Measurements from ENCODE around the gene KRT15. TPM values are rescaled to one million over a fixed set of nuclear protein-coding genes. Genes with fewer than 3 reads are reported as not detected.
A peak's percentile ranks its signal among the peaks of the same experiment; 100 is the strongest.

KRT15 gene
- total RNA-seq, 1 donor from 2014 or later, result not detected

GRCh38 chr17:41512546-41513167 is 6.0 kb downstream of the KRT15 start:
- intact Hi-C loops (cut with DNase I), result no loop called here
- no peak for ATAC-seq (ENCODE audit: poor library complexity)

GRCh38 chr17:41511716-41512115 is 7.0 kb downstream of the KRT15 start:
- intact Hi-C loops (cut with DNase I), result no loop called here
- DNase-seq (no peak), ATAC-seq (ENCODE audit: poor library complexity) (no peak)

More at GRCh38 chr17:41512546-41513167, 6.0 kb downstream of the KRT15 start:
- DNase-seq, result no peak

GRCh38 chr17:41511116-41511515 is 7.6 kb downstream of the KRT15 start:
- peak; percentile 12 for ATAC-seq (ENCODE audit: poor library complexity)
- DNase-seq, result no peak
- intact Hi-C loops (cut with DNase I), result no loop called here

GRCh38 chr17:41510251-41511065 is 8.2 kb downstream of the KRT15 start:
- intact Hi-C loops (cut with DNase I), result no loop called here
- no peak for DNase-seq
- ATAC-seq (ENCODE audit: poor library complexity), result no peak

DNA sequence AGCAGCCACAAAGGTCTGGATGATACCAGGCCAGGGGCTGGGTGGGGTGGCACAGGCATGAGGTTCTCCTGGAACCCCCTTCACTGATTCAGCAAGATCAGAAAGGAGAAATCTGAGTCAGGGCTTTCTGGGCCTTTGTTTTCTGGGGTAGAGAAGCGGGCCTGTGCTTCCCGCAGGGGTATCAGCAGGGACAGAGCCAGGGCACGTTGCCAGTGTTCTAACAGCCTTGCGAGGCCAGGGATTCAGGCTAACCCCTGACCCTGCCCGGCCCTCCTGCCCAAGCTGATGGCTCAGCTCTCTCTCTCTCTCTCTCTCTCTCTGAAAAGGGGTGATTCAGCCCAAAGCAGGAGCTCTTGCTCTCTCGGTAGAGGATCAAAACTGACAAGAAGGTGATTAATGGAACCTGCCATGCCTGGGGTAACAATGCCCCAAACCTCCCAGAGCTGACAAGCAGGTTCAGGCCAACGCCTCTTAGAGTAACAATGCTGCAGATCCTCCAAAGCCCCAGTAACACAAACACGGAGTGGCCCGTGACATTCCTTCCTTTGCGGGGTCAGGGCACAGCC is 11.3 kb downstream of the KRT15 start:
- intact Hi-C loops (cut with DNase I), result no loop called here
- no peak for DNase-seq
- ATAC-seq (ENCODE audit: poor library complexity), result no peak

GRCh38 chr17:41505809-41506767 is 12.6 kb downstream of the KRT15 start:
- ATAC-seq (ENCODE audit: poor library complexity), result no peak
- no peak for DNase-seq
- intact Hi-C loops (cut with DNase I), result no loop called here

DNA sequence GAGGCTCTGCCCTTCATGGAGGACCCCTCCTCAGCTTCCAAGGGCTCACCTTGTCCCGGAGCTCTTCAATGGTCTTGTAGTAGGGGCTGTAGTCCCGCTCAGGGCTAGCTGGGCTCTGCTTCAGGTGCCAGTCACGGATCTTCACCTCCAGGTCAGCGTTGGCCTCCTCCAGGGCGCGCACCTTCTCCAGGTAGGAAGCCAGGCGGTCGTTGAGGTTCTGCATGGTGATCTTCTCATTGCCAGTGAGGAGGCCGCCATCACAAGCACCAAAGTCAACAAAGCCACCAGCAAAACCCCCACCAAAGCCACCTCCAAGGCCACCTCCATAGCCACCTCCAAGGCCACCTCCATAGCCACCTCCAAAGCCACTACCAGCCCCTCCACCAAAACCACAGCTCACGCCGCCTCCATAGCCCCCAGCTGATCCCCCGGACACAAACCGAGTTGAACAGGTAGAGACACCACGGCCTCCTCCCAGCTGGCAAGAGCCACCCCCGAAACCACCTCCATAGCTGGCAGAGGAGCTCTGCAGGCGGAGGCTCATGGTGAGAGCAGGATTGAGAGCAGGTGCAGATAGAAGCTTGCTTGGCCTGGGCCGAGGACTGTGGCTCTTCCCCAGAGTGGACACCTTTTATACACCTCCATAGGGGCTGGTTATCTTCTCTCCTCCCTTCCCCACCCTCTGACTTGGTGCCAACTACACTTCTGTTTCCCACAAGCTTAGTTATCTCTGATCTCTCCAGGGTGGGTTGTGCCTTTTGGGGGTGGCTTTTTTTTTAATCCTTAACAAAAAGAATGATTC is 13.5 kb downstream of the KRT15 start, which contains the start of gene KRT13:
Gene KRT13 (minus strand): TSS at position 606 of the 802 bp plus-strand sequence. CDS start 62 bp downstream, at position 544.
- ATAC-seq (ENCODE audit: poor library complexity), result no peak
- no peak for DNase-seq
- intact Hi-C loops (cut with DNase I), result no loop called here

DNA sequence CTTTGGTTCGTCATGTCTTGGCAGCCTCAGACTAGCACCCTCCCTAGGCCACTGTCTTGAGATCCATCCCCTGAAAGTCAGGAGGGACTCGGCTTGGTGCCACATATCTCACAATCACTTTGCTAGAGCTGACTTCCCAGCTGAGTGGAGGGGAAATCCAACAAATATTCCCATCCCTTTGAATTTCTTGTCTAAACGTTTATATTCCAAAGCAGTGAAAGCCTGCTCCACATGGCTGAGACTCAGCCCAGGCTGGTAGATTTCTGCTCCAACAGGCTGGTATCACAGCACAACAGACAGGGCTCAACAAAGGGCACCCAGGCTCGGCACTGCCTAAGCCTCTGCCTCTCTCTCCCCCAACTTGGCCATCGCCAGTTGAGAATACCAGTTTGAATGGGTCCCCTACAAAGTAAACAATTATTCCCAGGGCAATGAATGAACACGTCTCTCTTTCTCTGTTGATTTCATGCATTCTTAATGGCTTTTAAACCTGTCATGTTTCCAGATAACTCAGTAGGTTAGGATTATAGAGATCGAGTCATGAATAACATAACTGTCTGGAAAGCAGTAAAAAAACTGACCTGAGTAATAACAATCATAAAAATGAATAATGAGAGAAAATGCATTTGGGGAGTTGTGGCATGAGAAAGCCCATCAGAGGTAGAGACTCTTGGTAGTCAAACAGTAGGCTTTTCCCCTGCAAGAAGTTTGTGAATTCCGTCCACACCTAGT is 14.3 kb downstream of the KRT15 start:
- no peak for DNase-seq
- intact Hi-C loops (cut with DNase I), result no loop called here
- no peak for ATAC-seq (ENCODE audit: poor library complexity)

DNA sequence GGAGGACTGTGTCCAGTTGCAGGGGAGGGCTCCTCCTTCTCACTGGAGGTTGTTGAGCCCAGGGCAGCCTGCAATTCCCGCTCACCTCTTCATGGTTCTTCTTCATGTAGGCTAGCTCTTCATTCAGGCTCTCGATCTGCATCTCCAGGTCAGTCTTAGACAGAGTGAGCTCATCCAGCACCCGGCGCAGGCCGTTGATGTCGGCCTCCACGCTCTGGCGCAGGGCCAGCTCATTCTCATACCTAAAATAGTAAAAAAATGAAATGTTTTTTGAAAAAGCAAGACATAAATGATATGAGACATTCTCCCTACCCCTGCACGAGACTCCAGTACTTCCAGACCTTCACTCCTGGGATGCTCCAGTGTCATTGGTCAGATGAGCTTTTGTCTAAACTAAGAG is 15.5 kb downstream of the KRT15 start:
- intact Hi-C loops (cut with DNase I), result no loop called here
- no peak for ATAC-seq (ENCODE audit: poor library complexity)
- DNase-seq, result no peak

DNA sequence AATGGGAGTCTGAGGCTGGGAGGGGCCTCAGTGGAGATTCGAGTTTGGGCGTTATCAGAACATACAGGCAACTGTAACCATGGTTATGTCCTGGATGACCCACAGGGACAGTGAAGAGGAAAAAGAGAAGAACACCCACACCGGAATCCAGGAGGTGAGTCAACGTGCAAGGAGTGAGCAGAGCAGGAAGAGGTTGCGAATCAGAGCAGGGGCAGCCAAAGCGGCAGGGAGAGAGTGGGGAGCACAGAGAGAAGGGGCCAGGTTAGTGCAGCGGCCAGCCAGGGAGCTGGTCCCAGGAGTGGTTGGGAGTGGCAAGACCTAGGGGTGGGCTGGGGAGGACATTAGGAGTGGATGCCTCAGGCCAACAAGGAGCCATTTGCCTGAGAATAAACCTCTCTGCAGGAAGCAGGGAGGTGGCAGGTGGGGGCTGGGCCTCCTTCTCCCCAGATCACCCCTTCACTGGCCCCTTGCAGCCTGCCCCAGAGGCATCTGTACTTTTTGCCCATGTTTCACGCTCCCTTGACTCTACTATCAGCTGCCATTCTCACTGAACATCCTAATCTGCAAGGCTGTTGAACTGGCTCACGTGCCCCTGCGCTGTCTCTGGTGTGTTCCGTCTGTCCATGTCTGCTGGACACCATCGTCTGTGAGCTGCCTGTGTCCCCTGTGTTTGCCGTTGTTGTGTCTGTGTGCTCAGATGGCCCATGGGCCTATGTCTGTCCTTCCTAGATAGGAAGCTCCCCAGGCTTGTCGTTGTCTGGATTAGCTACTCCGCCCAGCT is 18.4 kb downstream of the KRT15 start:
- no peak for ATAC-seq (ENCODE audit: poor library complexity)
- intact Hi-C loops (cut with DNase I), result no loop called here
- DNase-seq, result no peak

- ATAC-seq (ENCODE audit: poor library complexity), result no peak
- intact Hi-C loops (cut with DNase I), result no loop called here
- DNase-seq, result no peak
Measured at GRCh38 chr17:41499714-41500113, 19.0 kb downstream of the KRT15 start.

- intact Hi-C loops (cut with DNase I), result no loop called here
- ATAC-seq (ENCODE audit: poor library complexity) (peak; percentile 48), DNase-seq (no peak)
Measured at GRCh38 chr17:41498276-41498675, 20.4 kb downstream of the KRT15 start.

DNA sequence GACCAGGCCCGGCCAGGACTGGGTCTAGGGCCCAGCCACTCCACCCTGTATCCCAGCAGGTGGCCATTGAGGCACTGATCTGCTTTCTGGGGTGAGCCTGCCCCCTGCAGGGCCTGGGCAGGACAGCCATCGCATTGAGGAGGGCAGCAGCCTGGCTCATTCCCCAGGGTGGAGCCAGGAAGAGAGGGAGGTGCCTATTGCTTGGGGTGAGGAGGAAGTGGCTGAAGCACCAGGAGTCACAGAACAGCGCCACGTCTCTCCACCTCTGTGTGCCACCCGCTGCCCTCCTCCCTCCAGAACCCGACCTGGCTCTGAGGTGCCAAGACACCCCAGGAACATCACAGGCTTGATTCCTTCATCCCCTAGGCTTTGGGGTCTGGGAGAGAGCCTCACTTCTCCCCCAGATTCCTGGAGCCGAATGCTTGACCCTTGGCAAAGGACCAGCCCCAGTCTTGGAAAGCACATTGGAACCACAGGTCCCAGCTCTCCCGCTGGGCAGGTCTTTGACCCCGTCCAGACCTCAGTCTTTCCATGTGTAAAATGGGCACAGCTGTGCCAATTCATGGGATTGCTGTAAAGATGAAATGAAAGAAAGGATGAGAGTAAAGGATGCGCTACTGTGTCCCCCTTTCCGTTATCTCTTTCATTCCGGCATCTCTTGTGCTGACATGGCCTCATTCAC is 21.7 kb downstream of the KRT15 start:
- intact Hi-C loops (cut with DNase I), result no loop called here
- ATAC-seq (ENCODE audit: poor library complexity) (peak; percentile 87), DNase-seq (peak; percentile 79)

- ATAC-seq (ENCODE audit: poor library complexity) (no peak), DNase-seq (no peak)
- intact Hi-C loops (cut with DNase I), result no loop called here
Measured at GRCh38 chr17:41494524-41494923, 24.2 kb downstream of the KRT15 start.

DNA sequence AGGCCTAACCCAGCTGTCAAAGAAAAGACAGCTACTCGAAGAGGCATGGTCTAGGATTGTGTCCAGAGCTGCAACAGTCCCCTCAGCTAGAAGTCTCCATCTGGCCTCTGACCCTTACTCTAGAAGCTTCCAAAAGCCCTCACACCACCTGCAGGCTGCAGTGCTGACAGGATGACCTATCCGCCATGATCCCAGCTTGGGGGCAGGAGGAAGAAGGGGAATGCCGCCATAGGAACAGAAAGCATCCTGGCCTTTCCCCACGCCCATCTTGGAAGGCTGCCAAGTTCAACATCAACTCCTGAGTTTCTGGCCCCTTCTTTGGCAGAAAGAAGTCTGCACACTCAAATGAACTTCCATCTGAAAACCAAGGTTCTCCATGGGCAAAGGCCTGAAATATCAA is 25.9 kb downstream of the KRT15 start:
- intact Hi-C loops (cut with DNase I), result no loop called here
- DNase-seq (no peak), ATAC-seq (ENCODE audit: poor library complexity) (no peak)

DNA sequence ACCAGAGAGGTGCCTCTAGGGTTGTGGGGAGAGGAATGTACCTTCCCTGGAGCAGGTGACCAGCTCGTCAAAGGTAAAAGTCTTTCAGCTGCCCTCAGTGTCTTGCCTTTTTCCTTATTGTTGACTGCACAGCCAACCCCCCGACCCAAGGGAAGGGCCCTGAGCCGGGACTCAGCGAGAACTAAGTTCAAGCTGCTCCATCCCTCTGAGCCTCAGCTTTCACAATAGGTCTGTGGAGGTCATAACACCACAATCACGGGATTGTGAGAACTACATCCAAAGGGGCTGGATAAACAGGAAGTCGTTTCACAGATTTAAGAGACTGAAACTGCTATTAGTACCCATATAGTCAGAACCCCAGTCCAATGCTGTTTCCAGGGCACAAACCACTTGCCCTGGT is 26.3 kb downstream of the KRT15 start:
- intact Hi-C loops (cut with DNase I), result no loop called here
- no peak for DNase-seq
- peak; percentile 16 for ATAC-seq (ENCODE audit: poor library complexity)
